ENCODE results near the gene CDK17. TPM values are rescaled to one million over a fixed set of nuclear protein-coding genes. Genes with fewer than 3 reads are reported as not detected.
"Not testable (repeated sequence)": the region's sequence is repeated elsewhere in the genome, so short reads cannot be mapped to it uniquely, and the experiment has no call there.

Gene CDK17
- total and polyA plus RNA-seq, 9 of the 15 experiments (the other 6 are each of a cell fraction or from before 2014, with no cell fraction given): 4.8 to 39.3 (median 21.6) TPM

DNA sequence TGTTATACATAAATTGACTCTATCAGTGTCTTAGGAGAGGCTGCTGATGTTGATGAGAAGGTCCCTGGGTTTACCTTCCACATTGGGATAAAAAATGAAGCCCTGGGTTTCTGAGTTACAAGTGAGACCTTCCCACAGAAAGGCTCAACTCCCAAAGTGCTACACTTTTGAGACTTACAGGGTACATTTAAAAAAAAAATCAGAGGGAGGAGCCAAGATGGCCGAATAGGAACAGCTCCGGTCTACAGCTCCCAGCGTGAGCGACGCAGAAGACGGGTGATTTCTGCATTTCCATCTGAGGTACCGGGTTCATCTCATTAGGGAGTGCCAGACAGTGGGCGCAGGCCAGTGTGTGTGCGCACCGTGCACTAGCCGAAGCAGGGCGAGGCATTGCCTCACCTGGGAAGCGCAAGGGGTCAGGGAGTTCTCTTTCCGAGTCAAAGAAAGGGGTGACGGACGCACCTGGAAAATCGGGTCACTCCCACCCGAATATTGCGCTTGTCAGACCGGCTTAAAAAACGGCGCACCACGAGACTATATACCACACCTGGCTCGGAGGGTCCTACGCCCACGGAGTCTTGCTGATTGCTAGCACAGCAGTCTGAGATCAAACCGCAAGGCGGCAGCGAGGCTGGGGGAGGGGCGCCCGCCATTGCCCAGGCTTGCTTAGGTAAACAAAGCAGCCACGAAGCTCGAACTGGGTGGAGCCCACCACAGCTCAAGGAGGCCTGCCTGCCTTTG is 84.3 kb downstream of the CDK17 start (continued):
- TF ChIP-seq NR2C1 (IDR thresholded peaks at IDR 0.05) (0 out of 2 replicates have a peak, but pooled peaks have one; percentile 47), NR2C1 (tag; IDR thresholded peaks at IDR 0.05) (peak; percentile 35; the same call in 1 of the 2 replicates), NR2C2 (tag; IDR thresholded peaks at IDR 0.05) (peak; percentile 31; the same call in 1 of the 2 replicates), MAZ (CRISPR knock-in tag; conservative IDR thresholded peaks at IDR 0.05 in 1 of 2, IDR thresholded peaks at IDR 0.05 in 1 of 2) (0 out of 4 replicates have a peak, but pooled peaks of 1 of the 2 experiments have one; percentile 12), YY1 (IDR thresholded peaks at IDR 0.05; ENCODE audit: borderline replicate concordance in 1 of 3, control insufficient read depth in 1 of 3, extremely low read depth in 1 of 3, insufficient read depth in 3 of 3, insufficient read length in 1 of 3, insufficient replicate concordance in 2 of 3, low read depth in 1 of 3, low read length in 2 of 3) (peak in 2 of 3 experiments; percentile 60 to 63), ZNF75A (CRISPR knock-in tag; IDR thresholded peaks at IDR 0.05) (0 out of 2 replicates have a peak, but pooled peaks have one; percentile 36), TAF7 (tag; IDR thresholded peaks at IDR 0.05) (peak; percentile 36; the same call in 1 of the 2 replicates)
- not testable (repeated sequence) for TF ChIP-seq NR2C2 (CRISPR knock-in tag; IDR thresholded peaks at IDR 0.05)

DNA sequence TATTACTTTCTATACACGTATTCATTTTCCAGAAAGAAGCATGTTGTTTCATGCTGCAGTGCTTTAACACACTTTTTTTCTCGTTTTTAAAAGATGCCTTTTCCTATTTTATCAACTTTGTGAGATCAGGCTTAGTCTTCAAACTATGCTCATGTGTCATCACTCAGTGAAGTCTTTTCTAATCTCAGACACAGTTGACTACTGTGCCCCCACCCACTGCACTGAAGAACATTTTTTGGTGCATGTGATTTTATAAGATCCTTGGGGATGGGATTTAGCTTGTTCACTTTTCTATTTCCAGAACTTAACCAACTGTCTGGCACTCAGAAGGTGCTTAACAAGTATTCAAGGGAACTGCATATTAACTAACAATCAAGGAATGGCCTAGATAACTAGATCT is 85.5 kb downstream of the CDK17 start:
- Histone ChIP-seq H3K4me1 (replicated peaks in 1 of 2; ENCODE audit: control insufficient read depth in 2 of 2, insufficient read depth in 2 of 2, low read length in 2 of 2) (peaks cover 0 to 9% of the 10 kb centered on the region in 2 experiments; a peak in 4 of 5 replicates), H3K79me2 (ENCODE audit: control insufficient read depth, insufficient read depth, low read length) (peaks cover 35% of the 10 kb centered on the region), H3K9ac (ENCODE audit: insufficient read depth in 1 of 2, low read depth in 2 of 2, low read length in 2 of 2) (no peak overlapping the region), H3K4me2 (ENCODE audit: insufficient read depth, low read length) (no peak overlapping the region), H3K27ac (ENCODE audit: extremely low read depth, low read depth, low read length) (no peak overlapping the region), H3K4me3 (no peak overlapping the region), H3K36me3 (ENCODE audit: control insufficient read depth, insufficient read depth, low read length) (peaks cover 23% of the 10 kb centered on the region; the same call in 2 of the 3 replicates), H4K20me1 (replicated peaks; ENCODE audit: control insufficient read depth, insufficient read depth, low read length) (no peaks in the 10 kb centered on the region), H2AFZ (ENCODE audit: low read depth, low read length) (no peak overlapping the region), H3K27me3 (ENCODE audit: control insufficient read depth in 2 of 2, insufficient read depth in 2 of 2, low read length in 2 of 2) (no peaks in the 10 kb centered on the region), H3K9me1 (ENCODE audit: control insufficient read depth, insufficient read depth, low read length) (no peaks in the 10 kb centered on the region), H3K9me3 (replicated peaks; ENCODE audit: control insufficient read depth, insufficient read depth, low read depth, low read length) (no peaks in the 10 kb centered on the region)
- POLR2A ChIA-PET: interaction anchor here (0.8 kb wide), 1 partner anchor 1180 kb away, joined by 3 read pairs; no protein-coding TSS in a partner anchor
- FAIRE-seq: peak; percentile 70
- BruUV-seq (replicated peaks): no TSS peak
- ATAC-seq: peak; percentile 81
- CTCF ChIA-PET (ENCODE audit: low intra/inter-chr PET ratio): no interaction called here
- 9% methylated on average over 2 of the region's 2 CpGs for WGBS (ENCODE audit: insufficient coverage, low coverage, missing lambda C conversion rate)
- in situ Hi-C loops (cut with MboI) (no loop called here), intact Hi-C loops (cut with micrococcal nuclease) (loop anchor here (5.0 to 10.0 kb wide), 2 partner anchors 60 to 83 kb away; no protein-coding TSS in a partner anchor)
- DNase-seq (ENCODE audit: extremely low read depth in 1 of 4, low spot score in 3 of 4): peak in 1 of 4 experiments; percentile 30
- no peak for TF ChIP-seq GTF2E2 (tag; IDR thresholded peaks at IDR 0.05)
- TF ChIP-seq SP2 (IDR thresholded peaks at IDR 0.05; ENCODE audit: extremely low read depth, low read depth, low read length, poor library complexity, severe bottlenecking): no peak
- TF ChIP-seq, protein P1, sequence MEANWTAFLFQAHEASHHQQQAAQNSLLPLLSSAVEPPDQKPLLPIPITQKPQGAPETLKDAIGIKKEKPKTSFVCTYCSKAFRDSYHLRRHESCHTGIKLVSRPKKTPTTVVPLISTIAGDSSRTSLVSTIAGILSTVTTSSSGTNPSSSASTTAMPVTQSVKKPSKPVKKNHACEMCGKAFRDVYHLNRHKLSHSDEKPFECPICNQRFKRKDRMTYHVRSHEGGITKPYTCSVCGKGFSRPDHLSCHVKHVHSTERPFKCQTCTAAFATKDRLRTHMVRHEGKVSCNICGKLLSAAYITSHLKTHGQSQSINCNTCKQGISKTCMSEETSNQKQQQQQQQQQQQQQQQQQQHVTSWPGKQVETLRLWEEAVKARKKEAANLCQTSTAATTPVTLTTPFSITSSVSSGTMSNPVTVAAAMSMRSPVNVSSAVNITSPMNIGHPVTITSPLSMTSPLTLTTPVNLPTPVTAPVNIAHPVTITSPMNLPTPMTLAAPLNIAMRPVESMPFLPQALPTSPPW (CRISPR knock-in tag; IDR thresholded peaks at IDR 0.05): peak; percentile 14; the same call in 1 of the 2 replicates
- TF ChIP-seq ERF (CRISPR knock-in tag; IDR thresholded peaks at IDR 0.05): no peak
- TF ChIP-seq ZFP36 (IDR thresholded peaks at IDR 0.05; ENCODE audit: low read depth, low read length, partially characterized antibody): no peak
- no peak for TF ChIP-seq RFX1 (IDR thresholded peaks at IDR 0.05)
- TF ChIP-seq, protein P2, sequence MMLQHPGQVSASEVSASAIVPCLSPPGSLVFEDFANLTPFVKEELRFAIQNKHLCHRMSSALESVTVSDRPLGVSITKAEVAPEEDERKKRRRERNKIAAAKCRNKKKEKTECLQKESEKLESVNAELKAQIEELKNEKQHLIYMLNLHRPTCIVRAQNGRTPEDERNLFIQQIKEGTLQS (IDR thresholded peaks at IDR 0.05): 0 out of 2 replicates have a peak, but pooled peaks have one; percentile 11
- TF ChIP-seq, protein P2 (CRISPR knock-in tag; conservative IDR thresholded peaks at IDR 0.05): no peak
- TF ChIP-seq ZNF217 (CRISPR knock-in tag; IDR thresholded peaks at IDR 0.05): no peak
- TF ChIP-seq KDM1A (IDR thresholded peaks at IDR 0.05): peak; percentile 40 to 47; a peak in 2 of 4 replicates

Data from K562 (cell line).